Bone marrow (tissue), 2 donors: Measurements from ENCODE around the gene MRPL53.

Experiments used
- DNase-seq, 2 donors: peaks; one replicate each; lab custom pipeline; 2025; lab: John Stamatoyannopoulos, UW

MRPL53 gene

DNA sequence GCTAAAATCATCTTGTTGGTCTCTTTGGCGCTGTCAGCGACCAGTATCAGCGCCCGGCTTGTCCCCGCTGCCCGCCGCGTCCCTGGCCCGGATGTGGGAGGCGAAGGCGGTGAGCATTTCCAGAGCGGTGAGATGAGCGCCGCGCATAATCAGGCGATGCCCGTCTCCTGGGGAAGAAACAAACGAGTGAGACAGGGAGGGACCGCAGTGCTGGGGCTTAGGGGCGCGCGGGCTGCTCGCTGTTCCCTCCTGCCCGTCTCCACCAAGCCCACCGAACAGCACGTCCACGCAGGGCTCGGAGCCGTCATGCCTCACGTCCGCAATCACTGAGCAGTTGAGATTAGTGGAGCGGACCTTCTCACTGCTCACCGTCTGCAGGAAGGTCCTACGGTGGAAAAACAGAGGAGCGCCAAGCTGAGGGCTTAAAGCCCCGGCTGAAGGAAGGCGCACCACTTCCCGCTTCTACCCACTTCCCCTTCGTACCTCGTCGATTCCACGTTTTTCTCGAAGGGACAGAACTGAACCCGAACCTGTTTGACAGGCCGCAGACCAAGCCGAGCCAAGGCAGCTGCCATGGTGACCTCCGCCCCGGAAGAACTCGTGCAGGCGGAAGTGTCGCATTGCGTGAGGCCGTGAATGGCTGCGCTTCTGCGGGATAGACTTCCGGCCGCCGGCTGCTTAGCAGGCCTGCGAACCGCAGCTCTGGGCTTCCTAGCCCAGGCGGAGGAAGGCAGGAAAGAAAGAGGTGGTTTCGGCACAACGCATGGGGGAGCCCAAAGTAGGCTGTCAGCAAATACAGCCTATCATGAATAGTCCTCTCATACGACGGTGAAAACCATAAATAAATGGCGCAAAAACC, at the start of gene MRPL53:
Gene MRPL53 (minus strand): TSS at position 595 of the 859 bp plus-strand sequence. CDS start 20 bp downstream, at position 575.
- DNase-seq = peak; percentile 75 to 87

DNA sequence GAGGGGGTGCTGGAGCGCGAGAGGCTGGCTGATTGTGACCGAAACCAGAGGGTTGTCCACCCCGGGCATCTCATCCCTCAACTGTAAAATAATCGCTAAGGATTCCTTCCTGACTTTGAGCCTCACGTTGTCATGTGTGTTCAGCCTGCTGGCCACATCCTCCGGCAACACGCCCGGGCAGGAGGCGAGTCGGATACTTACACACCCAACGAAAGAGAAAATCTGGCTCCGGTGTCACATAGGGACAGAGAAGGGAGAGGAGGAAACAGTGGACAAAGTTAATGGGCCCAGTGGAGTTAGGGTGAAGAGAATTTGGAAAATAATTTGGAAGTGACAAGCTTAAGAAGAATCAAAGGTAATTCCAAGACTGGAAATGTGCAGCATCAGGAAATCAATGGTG, 44.2 kb upstream of the MRPL53 start:
- DNase-seq = no peak

DNA sequence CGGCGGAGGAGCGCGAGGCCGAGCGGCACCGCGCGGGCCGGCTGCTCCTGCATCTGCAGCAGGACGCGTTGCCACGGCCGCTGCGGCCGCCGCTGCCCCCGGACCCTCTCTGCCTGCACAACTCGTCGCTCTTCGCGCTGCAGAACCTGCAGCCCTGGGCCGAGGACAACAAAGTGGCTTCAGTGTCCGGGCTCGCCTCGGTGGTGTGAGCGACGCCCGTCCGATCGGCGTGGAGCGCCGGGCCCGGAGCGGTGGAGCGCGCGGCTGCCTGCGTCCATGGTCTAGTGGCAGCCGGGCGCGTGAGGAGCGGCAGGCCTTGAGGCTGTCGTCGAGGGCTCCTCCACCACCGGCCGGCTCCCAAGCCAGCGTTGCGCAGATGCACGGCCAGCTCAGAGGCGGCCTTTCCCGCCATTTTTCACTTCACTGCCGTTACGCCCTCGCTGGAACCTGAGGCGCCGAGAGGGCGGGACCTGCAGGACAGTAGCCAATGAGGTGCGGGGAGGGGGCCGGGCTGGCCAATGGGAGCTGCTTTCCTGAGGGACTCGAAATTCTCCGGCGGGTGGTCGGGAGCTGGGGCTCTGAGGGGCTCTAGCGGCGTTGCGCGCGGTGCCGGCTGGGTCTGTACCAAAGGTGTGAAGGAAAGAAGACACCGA, 43.6 kb upstream of the MRPL53 start:
- peak in 1 of 2 donors; percentile 30 for DNase-seq

DNA sequence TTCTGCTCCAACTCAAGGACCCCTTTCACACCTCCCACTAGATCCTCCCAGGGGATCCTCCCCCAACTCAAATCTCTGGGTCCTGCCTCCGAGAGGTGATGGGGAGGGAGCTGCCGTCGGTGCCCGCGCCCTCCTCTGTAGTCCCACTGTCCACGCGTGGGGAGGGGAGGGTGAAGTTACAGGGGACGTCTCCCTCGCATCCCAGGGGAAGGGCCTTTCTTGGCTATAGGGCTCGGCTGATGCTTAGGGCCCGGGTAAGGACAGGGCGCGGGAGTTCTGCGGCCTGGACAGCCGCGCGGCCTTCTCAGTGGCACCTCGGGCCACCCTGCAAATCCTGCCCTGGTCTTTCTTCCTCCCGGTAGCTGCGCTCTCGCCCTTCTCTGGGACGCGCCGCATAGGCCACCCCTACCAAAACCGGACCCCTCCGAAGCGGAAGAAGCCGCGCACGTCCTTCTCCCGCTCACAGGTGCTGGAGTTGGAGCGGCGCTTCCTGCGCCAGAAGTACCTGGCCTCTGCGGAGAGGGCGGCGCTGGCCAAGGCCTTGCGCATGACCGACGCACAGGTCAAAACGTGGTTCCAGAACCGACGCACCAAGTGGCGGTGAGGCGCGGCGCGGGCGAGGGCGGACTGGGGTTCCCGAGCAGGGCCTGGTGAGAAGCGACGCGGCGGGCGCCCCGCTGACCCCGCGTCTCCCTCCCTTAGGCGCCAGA, 42.9 kb upstream of the MRPL53 start:
- no peak for DNase-seq

DNA sequence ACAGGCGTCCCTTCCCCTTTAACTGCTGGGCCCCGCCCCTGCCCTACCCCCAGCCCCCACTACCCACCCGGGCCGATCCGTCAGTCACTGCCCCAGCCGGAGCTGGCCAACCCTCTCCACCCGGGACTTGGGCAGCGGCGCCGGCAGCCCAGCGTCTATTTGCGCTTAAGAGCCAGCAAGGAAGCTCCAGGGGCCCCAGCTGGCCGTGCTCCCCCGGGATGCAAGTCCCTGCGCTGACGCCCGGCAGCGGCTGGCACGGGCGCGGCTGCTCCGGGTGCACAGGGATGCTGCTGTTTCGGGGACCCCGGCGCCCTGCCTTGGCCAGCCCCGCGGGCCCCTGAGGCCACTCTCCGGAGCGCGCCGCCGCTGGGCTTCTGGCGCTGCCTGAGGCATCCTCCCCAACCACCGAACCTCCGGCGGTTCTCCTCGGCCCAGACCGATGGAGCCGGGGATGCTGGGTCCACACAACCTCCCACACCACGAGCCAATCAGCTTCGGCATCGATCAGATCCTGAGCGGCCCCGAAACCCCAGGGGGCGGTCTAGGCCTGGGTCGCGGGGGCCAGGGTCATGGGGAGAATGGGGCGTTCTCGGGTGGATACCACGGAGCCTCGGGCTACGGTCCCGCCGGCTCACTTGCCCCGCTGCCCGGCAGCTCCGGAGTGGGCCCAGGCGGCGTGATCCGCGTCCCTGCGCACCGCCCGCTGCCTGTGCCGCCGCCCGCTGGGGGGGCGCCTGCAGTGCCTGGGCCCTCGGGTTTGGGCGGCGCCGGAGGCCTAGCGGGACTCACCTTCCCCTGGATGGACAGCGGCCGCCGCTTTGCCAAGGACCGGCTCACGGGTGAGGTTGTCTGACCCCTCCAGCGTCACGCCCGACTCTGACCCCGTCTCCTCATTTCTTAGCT, 42.1 kb upstream of the MRPL53 start, which contains the start of gene TLX2:
Gene TLX2 (plus strand): TSS at position 83 of the 903 bp plus-strand sequence. CDS start 357 bp downstream, at position 440.
- DNase-seq = peak in 1 of 2 donors; percentile 44

DNA sequence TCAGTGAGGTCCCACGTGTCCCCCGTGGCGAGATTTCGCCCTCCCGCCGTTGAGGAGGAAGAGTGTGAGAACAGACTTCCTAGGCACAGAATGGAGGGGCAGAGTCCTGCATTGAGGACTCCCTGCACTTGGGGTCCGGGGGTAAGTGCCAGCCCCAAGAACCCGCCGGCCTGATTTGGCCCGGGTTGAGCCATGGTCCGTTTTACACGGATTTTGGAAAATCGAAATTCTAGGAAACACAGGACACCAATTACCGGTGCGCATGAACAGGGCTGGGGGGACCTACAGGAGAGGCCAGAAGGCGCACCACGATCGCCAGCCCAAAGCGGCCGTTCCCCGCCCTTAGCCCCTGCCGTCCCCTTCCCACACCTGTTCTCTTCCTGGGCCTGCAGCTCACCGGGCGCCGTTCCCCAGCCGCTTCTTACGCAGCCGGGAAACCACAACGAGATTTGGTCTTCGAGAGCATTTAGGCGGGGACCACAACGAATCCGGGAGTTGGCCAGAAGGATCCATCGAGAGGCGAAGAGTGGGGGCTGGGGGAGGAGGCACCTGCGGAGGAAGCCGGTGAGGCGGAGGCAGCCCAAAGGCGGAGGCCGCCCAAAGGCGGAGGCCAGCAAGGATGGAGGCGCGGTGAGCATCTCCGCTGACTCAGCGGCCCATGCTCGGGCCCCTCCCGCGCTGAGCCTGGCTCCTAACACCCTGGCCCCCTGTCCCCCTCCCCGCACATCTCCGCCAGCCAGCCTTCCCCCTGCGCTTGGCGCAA, 41.3 kb upstream of the MRPL53 start:
- DNase-seq = no peak

DNA sequence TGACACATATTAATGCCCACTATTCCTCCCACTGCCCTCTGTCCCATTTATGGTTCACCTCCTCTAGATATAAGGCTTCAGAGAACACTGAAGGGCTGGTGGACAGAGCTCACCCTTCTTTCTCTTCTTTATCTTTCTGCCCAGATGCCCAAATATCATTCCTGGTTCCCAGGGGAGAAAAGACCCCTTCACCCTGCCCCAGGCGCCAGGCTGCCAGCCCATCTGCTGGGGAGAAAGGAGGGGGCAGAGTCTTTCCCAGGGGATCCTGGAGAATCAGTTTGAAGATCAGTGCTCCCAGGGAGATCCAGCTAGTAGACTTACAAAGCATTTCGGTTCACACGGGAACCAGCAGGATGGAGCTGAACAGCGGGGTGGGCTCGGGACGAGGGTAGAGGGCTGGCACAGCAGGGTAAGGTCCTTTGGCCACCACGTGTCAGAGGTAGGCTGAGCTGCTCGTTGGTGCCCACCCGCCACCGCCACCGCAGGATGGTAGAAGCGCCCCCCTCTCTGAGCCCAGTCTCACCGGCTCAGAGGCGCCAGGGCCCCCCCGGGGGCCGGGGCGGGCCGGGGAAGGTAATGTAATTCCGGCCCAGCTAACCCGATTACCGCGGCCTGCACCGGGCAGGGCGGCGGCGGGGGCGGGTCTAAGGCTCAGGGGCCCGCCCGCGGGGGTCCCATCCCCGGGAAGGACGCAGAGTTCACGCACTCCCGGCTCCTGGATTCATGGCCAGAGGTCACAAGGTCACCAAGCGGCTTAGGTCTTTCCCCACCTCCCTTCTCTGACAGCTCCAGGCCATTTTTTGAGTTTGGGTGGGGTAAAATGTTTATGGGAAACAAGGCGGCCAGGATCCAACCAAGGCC, 40.5 kb upstream of the MRPL53 start:
- DNase-seq = no peak

DNA sequence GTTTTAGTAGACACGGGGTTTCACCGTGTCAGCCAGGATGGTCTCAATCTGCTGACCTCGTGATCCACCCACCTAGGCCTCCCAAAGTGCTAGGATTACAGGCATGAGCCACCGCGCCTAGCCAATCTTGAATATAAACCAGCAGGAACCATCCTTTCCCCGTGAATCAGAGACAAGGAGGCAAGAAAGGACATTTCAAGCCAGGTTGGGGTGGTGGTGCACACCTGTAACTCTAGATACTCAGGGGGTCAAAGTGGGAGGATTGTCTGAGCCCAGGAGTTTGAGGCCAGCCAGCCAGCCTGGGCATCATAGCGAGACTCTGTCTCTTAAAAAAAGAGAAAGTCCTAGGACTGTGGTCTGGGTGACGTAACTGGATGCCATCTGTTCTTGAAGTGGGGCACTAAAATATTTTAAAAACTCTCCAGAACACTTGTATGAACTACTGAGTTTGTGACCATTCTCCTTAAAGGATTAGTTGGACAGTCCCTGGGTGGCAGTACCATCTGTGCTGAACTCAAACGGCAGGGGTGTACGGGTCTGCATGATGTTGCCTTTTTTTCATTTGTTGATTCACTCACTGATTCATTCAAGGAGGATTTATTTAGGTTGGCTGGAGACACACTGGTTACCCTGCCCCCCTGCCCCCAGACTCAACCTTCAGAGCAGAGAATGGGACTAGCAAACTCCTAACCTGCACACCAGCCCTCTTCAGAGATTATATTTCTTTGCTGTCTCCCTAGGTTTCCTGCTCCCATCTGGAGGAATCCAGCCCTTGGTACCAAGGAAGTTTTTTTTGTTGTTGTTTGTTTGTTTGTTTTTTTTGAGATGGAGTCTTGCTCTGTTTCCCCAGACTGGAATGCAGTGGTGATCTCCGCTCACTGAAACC, 38.9 kb upstream of the MRPL53 start:
- no peak for DNase-seq

DNA sequence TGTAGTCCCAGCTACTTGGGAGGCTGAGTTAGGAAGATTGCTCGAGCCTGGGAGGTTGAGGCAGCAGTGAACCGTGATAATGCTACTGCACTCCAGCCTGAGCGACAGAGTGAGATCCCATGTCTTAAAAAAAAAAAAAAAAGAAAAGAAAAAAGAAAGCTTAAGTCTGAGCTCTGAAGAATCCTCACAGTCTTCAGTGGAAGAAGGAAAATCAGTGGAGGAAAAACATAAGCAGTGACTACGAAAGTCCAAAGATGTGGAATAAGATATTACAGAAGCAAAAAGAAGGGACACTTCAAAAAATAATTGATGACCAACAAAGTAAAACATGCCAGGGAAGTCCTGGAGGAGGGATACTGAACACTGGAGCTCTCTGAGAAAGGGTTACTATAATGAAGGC, 37.8 kb upstream of the MRPL53 start:
- DNase-seq = no peak

DNA sequence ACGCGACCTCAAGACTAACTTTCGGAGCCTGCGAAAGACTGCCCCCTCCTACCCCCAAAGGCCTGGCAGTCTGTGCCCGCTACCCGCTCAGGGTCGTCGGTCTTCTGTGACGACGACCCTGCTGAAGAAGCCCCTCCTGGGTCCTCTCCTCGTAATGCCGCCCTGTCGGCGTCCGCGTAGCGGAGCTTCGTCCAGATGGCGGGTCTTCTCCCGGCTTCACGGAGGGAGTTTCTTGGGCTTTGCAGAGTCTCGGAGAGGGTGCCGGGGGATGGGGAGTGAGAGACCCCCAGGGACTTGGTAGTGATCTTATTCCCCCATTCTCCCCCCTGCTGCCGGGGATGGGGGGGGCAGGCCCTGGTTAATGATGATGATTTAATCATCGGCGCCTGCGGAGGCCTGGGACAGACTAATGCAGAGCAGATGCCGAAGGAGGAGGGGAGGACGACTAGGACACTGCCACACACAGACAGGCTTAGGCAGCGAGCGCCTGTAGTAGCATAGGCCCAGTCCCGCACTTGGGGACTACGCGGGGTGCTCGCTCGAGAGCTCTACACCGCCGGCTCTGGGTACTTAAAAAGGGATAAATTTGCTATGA, 35.5 kb upstream of the MRPL53 start:
- no peak for DNase-seq

DNA sequence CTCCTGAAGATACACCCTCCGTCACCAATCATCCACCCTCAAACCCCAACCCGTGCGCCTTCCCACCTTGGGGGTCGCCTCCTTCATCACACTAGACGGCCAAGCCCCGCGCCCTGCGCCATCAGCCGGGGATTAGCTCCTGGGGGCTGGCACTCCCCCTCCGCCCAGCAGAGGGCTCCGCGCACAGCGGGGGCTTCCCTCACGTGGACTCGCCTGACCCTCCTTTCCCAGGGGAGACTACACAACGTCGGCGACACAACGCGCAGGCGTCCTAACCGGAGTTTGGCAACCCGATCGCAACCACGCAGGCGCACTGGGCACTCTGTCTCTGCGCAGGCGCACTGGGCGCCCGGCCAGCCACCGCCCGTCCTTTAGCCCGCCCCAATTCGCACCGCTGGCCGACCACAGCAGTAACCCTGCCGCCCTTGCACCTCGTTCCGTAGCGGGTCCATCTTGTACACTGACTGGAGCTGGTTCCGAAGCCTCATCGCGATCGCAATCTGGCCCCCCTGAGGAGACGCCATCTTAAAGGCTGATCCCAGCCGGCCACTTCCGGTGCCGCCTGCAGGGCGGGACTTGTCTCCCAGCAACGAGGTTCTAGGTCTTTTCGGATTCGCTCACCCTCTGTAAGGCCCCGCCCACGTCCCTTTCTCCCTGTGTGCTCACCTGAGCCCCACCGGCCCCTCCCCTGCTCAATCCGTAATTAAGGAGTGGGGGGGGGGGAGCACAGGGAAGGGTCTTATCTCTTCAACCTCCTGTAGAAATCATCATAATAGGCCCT, 34.9 kb upstream of the MRPL53 start, which contains the start of gene PCGF1:
Gene PCGF1 (minus strand): TSS at position 551 of the 781 bp plus-strand sequence. CDS start 27 bp downstream, at position 524.
- peak; percentile 93 to 97 for DNase-seq

DNA sequence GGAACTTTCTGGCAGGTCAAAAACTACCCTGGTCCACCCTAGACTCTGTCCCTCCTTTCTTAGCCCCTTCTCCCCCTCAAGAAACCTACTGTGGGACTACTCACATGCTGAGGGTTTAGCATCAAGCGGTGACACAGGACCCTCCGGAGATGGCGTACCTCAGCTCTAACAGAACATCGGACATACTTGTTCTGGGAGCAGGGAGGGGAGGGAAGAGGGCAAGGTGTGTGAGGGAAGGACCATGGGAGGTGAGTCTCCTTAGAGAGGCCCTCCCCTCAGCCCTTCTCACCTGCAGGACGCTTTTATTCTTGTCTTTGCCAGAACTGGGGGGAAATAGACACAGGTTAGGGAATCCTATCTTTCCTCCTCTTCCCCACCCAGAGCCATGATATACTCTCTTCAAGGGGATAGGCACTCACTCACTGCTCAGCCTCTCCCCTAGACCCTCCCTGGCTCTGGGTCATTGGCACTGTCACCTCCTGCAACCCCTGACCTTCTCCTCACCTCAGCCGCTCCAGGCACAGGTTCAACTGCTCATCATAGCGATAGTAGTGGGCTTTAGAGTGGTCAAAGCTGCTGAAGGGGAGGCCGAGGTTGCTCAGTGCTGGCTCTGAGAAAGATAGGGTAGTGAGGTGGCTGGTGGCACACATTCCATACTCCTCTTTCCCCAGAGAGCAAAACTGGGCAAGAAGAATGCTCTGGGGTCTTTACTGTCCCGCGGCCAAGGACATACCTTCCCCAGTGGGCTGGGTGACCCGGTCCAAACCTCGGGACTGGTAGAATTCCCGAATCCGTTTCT, 33.2 kb upstream of the MRPL53 start:
- no peak for DNase-seq

DNA sequence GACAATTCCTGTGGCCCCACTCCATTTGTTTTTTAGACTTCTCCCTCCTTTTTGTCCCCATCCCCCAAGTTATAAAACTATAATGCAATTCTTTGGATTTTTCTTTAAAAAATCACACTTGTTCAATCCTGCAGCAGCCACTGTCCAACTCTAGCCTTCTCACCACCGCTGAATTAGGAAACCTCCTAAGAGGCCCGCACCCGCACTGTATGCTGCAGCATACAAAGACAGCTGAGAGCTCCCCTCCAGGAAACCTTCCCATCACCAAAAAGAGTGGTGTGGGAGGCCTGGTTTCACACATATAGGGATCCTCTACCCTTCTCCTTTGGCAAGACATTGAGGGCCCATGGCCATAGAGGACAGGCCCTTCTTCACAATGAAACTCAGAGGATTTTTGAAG, 32.1 kb upstream of the MRPL53 start:
- no peak for DNase-seq

DNA sequence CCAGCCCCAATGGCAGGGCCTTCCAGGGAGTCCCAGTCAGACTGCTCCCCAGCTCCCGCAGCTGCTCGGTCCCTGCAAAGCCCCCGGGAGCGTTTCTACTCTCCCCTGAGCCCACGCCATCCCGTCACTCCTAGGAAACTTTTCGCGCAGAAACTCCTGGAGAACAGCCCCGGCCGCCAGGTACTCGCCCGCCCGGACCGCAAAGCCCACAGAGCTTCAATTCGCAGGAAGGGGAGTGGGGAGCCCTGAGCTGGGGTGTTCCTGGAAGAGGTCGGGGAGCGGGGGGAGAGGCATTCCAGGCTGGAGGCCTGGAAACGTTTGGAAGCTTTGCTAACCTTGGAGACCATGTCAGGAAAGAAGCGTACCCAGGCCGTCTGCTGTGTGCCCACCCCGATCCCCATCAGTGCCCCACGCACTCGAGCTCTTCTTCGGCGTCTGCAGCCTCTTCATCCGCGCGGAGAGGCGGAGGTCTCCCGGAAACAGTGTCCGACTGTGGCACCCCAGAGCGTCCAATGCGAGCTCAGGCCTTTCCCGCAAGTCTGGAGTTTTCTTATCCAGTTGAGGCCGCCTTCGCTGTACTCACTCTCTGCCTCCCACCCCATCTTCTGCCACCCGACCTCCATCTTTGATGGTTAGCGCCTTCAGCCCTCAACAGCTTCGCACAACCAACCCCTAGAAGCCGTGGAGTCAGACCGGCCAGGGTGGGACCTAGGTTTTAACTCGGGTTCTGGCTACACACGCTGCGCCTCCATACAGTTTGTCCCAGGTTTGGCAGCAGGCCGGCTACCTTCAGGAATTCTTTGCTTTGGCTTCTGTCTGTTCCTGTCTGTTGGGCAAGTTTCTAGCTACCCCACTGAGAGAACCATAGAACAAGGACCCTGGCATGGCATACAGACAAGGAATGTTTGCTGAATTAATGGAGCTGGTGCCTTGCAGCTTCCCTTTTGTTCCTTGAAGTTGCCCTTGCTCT, 31.3 kb upstream of the MRPL53 start:
- DNase-seq = no peak
